H1 (cell line): ENCODE results near the gene RNF208. TPM values are rescaled to one million over a fixed set of nuclear protein-coding genes. Genes with fewer than 3 reads are reported as not detected.

Experiments used
- CTCF ChIA-PET: fragments of 300-600 bp; sonication (Branson Sonifier 250); formaldehyde crosslinking; loops from one replicate; lab custom pipeline; 2021; ENCODE audit not compliant: partially characterized antibody; lab: Charles Lee
- POLR2A ChIA-PET: fragments of 300-600 bp; sonication (Branson Sonifier 250); formaldehyde crosslinking; loops from one replicate; lab custom pipeline; 2021; ENCODE audit warnings: inconsistent platforms; ENCODE audit not compliant: partially characterized antibody; lab: Charles Lee
- DNase-seq, 2 experiments: peaks; one replicate each; pipeline versions ENCODE4 v3.0.0 to v3.0.0-alpha.2; 2010 to 2022; ENCODE audit warnings: low spot score in 2 of 2, low read depth in 1 of 2, mixed read lengths in 1 of 2
- FAIRE-seq: peaks from 2 replicates; lab custom pipeline; 2011; peaks lifted over from hg19 to GRCh38; lab: Jason Lieb, UNC
- H2AFZ ChIP-seq: 2 replicates; pipeline ENCODE4 v1.8.1; 2012; ENCODE audit warnings: low read length, inconsistent platforms
- H2AK5ac ChIP-seq: 2 replicates; pipeline ENCODE4 v1.6.1; 2013; ENCODE audit warnings: low read depth, low read length
- H2BK120ac ChIP-seq: replicated peaks from 2 replicates; pipeline ENCODE3; 2013; ENCODE audit warnings: low read depth, low read length, inconsistent platforms
- H2BK12ac ChIP-seq: 2 replicates; pipeline ENCODE4 v1.6.1; 2013; ENCODE audit warnings: low read depth, low read length
- H2BK15ac ChIP-seq: 2 replicates; pipeline ENCODE4 v1.6.1; 2013; ENCODE audit warnings: low read length
- H2BK20ac ChIP-seq: 2 replicates; pipeline ENCODE4 v1.6.1; 2013; ENCODE audit warnings: low read length
- H2BK5ac ChIP-seq: 2 replicates; pipeline ENCODE4 v1.6.1; 2013; ENCODE audit warnings: low read depth, low read length
- H3K14ac ChIP-seq: 2 replicates; pipeline ENCODE4 v1.6.1; 2013; ENCODE audit warnings: inconsistent platforms; ENCODE audit not compliant: insufficient read length
- H3K18ac ChIP-seq: 2 replicates; pipeline ENCODE4 v1.6.1; 2013; ENCODE audit warnings: low read length; ENCODE audit errors: extremely low read depth
- H3K23ac ChIP-seq: 2 replicates; pipeline ENCODE4 v1.6.1; 2013; ENCODE audit warnings: inconsistent platforms; ENCODE audit not compliant: insufficient read length
- H3K23me2 ChIP-seq: 2 replicates; pipeline ENCODE4 v1.6.1; 2013; ENCODE audit warnings: low read depth, low read length
- H3K27ac ChIP-seq: 2 replicates; pipeline ENCODE4 v1.6.1; 2011; ENCODE audit warnings: low read depth, low read length, inconsistent platforms
- H3K27me3 ChIP-seq, 4 experiments: replicated peaks in 1 of 4; 1 replicate in 1 of 4; 2 replicates in 3 of 4; pipeline versions ENCODE4 v1.6.1 to v1.8.1; 2011 to 2013; ENCODE audit warnings: low read length in 3 of 4, mild to moderate bottlenecking in 3 of 4, inconsistent platforms in 2 of 4, mixed read lengths in 2 of 4, moderate library complexity in 1 of 4; ENCODE audit not compliant: control insufficient read depth in 3 of 4, insufficient read depth in 3 of 4; ENCODE audit errors: extremely low read depth in 1 of 4
- H3K36me3 ChIP-seq, 4 experiments: 2 replicates each; pipeline versions ENCODE4 v1.6.1 to v1.8.1; 2011 to 2013; ENCODE audit warnings: mild to moderate bottlenecking in 4 of 4, low read length in 3 of 4, moderate library complexity in 2 of 4, control low read depth in 1 of 4, inconsistent platforms in 1 of 4; ENCODE audit not compliant: insufficient read depth in 4 of 4, control insufficient read depth in 2 of 4
- H3K4ac ChIP-seq: replicated peaks from 2 replicates; pipeline ENCODE3; 2013; ENCODE audit warnings: low read length, low read depth, mixed read lengths, inconsistent platforms; ENCODE audit not compliant: insufficient read length
- H3K4me1 ChIP-seq, 4 experiments: replicated peaks in 1 of 4; 1 replicate in 1 of 4; 2 replicates in 3 of 4; pipeline versions ENCODE4 v1.6.1 to v1.8.1; 2011 to 2013; ENCODE audit warnings: low read length in 3 of 4, inconsistent platforms in 2 of 4, mixed read lengths in 1 of 4; ENCODE audit not compliant: insufficient read depth in 4 of 4, control insufficient read depth in 3 of 4
- H3K4me2 ChIP-seq, 2 experiments: 2 replicates each; pipeline versions ENCODE4 v1.6.1 to v1.8.1; 2011 to 2013; ENCODE audit warnings: low read depth in 2 of 2, low read length in 2 of 2, control low read depth in 1 of 2, inconsistent platforms in 1 of 2, mild to moderate bottlenecking in 1 of 2; ENCODE audit not compliant: insufficient read depth in 1 of 2
- H3K4me3 ChIP-seq, 4 experiments: fragments of 200-600, 300-600 bp in 1 of 4; sonication (generic), shearing (Covaris generic), sonication (Bioruptor Twin) in 1 of 4; 2 replicates each; pipeline versions ENCODE4 v1.5.1 to v1.8.1; 2011 to 2016; ENCODE audit warnings: low read length in 4 of 4, low read depth in 3 of 4, control low read depth in 2 of 4, inconsistent platforms in 2 of 4, mild to moderate bottlenecking in 2 of 4, mixed read lengths in 1 of 4, moderate library complexity in 1 of 4; ENCODE audit not compliant: insufficient read depth in 2 of 4; ENCODE audit errors: extremely low read depth in 1 of 4
- H3K56ac ChIP-seq: replicated peaks from 2 replicates; pipeline ENCODE3; 2013; ENCODE audit warnings: low read depth, mild to moderate bottlenecking, mixed read lengths, low read length, inconsistent platforms; ENCODE audit not compliant: insufficient read length
- H3K79me1 ChIP-seq: 2 replicates; pipeline ENCODE4 v1.6.1; 2013; ENCODE audit warnings: low read depth, low read length, control low read depth
- H3K79me2 ChIP-seq, 2 experiments: 2 replicates each; pipeline versions ENCODE4 v1.6.1 to v1.8.1; 2012 to 2013; ENCODE audit warnings: low read length in 2 of 2, mild to moderate bottlenecking in 2 of 2, inconsistent platforms in 1 of 2; ENCODE audit not compliant: insufficient read depth in 2 of 2, control insufficient read depth in 1 of 2
- H3K9ac ChIP-seq, 4 experiments: replicated peaks in 1 of 4; 1 replicate in 1 of 4; 2 replicates in 3 of 4; pipeline versions ENCODE4 v1.6.1 to v1.8.1; 2011 to 2013; ENCODE audit warnings: low read depth in 3 of 4, low read length in 3 of 4, control low read depth in 2 of 4, mild to moderate bottlenecking in 2 of 4, moderate library complexity in 2 of 4, inconsistent platforms in 1 of 4; ENCODE audit errors: extremely low read depth in 1 of 4
- H3K9me3 ChIP-seq, 2 experiments: 2 replicates each; pipeline versions ENCODE4 v1.6.1 to v1.8.1; 2012 to 2013; ENCODE audit warnings: mild to moderate bottlenecking in 2 of 2, moderate library complexity in 2 of 2, control low read depth in 1 of 2, inconsistent platforms in 1 of 2, low read depth in 1 of 2, low read length in 1 of 2, mixed read lengths in 1 of 2; ENCODE audit not compliant: insufficient read depth in 2 of 2
- H4K20me1 ChIP-seq, 2 experiments: replicated peaks in 1 of 2; 2 replicates each; pipeline versions ENCODE3 to v1.8.1; 2011 to 2013; ENCODE audit warnings: inconsistent platforms in 2 of 2, low read length in 2 of 2, mild to moderate bottlenecking in 1 of 2; ENCODE audit not compliant: insufficient read depth in 2 of 2, control insufficient read depth in 1 of 2
- H4K5ac ChIP-seq: 2 replicates; pipeline ENCODE4 v1.6.1; 2013; ENCODE audit warnings: low read length, low read depth, mixed read lengths, inconsistent platforms; ENCODE audit not compliant: insufficient read length
- H4K8ac ChIP-seq: 2 replicates; pipeline ENCODE4 v1.8.0; 2013; ENCODE audit warnings: mild to moderate bottlenecking, moderate library complexity, low read length, inconsistent platforms; ENCODE audit not compliant: insufficient read depth; ENCODE audit errors: extremely low read depth
- H4K91ac ChIP-seq: replicated peaks from 2 replicates; pipeline ENCODE3; 2013; ENCODE audit warnings: low read length, mixed read lengths, inconsistent platforms; ENCODE audit not compliant: insufficient read length
- EZH2 ChIP-seq: fragments of 200-600 bp; sonication (generic); IDR thresholded peaks from 2 replicates; pipeline ENCODE4 v1.7.1; 2012; ENCODE audit warnings: low read depth, mild to moderate bottlenecking, moderate library complexity, low read length, inconsistent platforms; ENCODE audit not compliant: severe bottlenecking
- TEAD4 ChIP-seq: IDR thresholded peaks from 2 replicates; pipeline ENCODE4 v1.6.1; 2012; ENCODE audit warnings: low read depth, low read length, inconsistent platforms, mixed read lengths
- WGBS, 2 experiments: shearing (Covaris generic) in 1 of 2; methylation state at CpG; one replicate each; pipeline versions ENCODE4 v1.1.6 to v1.1.7; 2013 to 2015; ENCODE audit warnings: low lambda C conversion rate in 2 of 2, mixed read lengths in 2 of 2, inconsistent platforms in 1 of 2, low coverage in 1 of 2, missing lambda C conversion rate in 1 of 2; ENCODE audit not compliant: insufficient replicate concordance in 2 of 2, insufficient coverage in 1 of 2, insufficient read length in 1 of 2; ENCODE audit errors: extremely low coverage in 1 of 2, missing lambda C conversion rate in 1 of 2; 5-methylcytosine and 5-hydroxymethylcytosine counted together
- polyA plus RNA-seq, 7 experiments: library from polyadenylated mRNA; depleted of rRNA in 3 of 7; stranded (reverse) in 5 of 7; unstranded in 2 of 7; fragments of >200 nt in 5 of 7; fragments of 200-250 nt in 2 of 7; gene quantifications; 1 replicate in 5 of 7; 2 replicates in 1 of 7; 4 replicates in 1 of 7; pipeline versions ENCODE4 v1.2.1 to v1.2.3, GENCODE V29; 2011 to 2013; ENCODE audit warnings: missing spikeins in 2 of 7, mixed read lengths in 2 of 7
- total RNA-seq: library from RNA; stranded (reverse); fragmentation: NEBNext Ultra II Directional; extraction: Animal tissue kit (Norgen Biotek cat#: 25700); gene quantifications from 2 replicates; pipeline ENCODE4 v1.2.1, GENCODE V29; 2021

Gene RNF208
- total and polyA plus RNA-seq, 2 of the 8 experiments (the other 6 are each of a cell fraction or from before 2014, with no cell fraction given), result 2.7 to 7.7 TPM

DNA sequence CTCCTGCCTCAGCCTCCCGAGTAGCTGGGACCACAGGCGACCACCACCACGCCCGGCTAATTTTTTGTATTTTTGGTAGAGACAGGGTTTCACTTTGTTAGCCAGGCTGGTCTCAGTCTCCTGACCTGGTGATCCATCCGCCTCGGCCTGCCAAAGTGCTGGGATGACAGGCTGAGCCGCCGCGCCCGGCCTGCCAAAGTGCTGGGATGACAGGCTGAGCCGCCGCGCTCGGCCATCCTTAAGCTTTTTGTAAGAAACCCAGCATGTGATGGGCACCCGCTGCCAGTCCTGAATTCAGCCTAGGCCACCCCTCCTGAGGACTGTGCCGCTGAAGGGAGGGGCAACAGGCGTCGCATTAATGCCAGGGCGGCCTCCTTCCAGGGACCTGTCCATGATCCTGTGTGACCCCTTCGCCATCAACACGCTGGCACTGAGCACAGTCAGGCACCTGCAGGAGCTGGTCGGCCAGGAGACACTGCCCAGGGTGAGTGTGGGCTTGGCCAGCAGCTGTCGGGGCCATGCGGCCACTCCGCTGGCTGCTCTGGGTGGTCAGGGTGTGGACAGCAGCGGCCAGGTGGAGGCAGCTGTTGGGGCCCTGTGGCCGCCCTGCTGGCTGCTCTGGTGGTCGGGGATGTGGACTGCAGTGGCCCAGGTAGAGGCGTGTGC, 43.6 kb upstream of the RNF208 start:
- Histone ChIP-seq H2BK12ac (no peak overlapping the region), H3K4me2 (no peak overlapping the region), H2BK20ac (0 out of 2 replicates have a peak overlapping the region, but pooled peaks have one; percentile 32), H4K91ac (no peak overlapping the region), H3K23ac (no peak overlapping the region), H2AFZ (no peak overlapping the region), H3K4me1 (no peaks in the 10 kb centered on the region), H3K36me3 (peaks cover 6 to 37% (median 20%) of the 10 kb centered on the region in 4 experiments), H3K9ac (no peak overlapping the region), H3K18ac (no peak overlapping the region), H2AK5ac (no peak overlapping the region), H3K56ac (no peak overlapping the region), H4K8ac (peak overlapping the region; percentile 25; the same call in 1 of the 2 replicates), H3K23me2 (no peaks in the 10 kb centered on the region), H3K4me3 (no peak overlapping the region), H4K20me1 (peaks cover 0 to 10% of the 10 kb centered on the region in 2 experiments), H2BK120ac (no peak overlapping the region), H3K14ac (no peak overlapping the region), H3K4ac (no peak overlapping the region), H3K79me2 (no peaks in the 10 kb centered on the region), H2BK15ac (no peak overlapping the region), H3K27ac (no peak overlapping the region), H4K5ac (no peak overlapping the region), H3K27me3 (no peaks in the 10 kb centered on the region), H3K79me1 (no peaks in the 10 kb centered on the region), H2BK5ac (no peak overlapping the region), H3K9me3 (no peaks in the 10 kb centered on the region)
- ChIA-PET CTCF (interaction anchor here (1.7 to 2.6 kb wide), 4 partner anchors 8 to 29 kb away, joined by 4 to 11 read pairs (median 6); no protein-coding TSS in a partner anchor), POLR2A (interaction anchor here (1.2 to 69.9 kb wide), 3 partner anchors 9 to 136 kb away, joined by 3 to 1462 read pairs (median 1462); partner anchors contain the start of genes CYSRT1, NDOR1, NELFB and RNF208)
- no peak for FAIRE-seq
- no peak for DNase-seq
- 91% methylated on average over 25 of the region's 29 CpGs; no CpG with 5 or more reads in 1 of the 2 experiments for WGBS, 2 experiments
- no peak for TF ChIP-seq TEAD4
- no peak for TF ChIP-seq EZH2
